AG10803 (cell line): Measurements from ENCODE around the gene ASCC1.
"Not testable (repeated sequence)": the region's sequence is repeated elsewhere in the genome, so short reads cannot be mapped to it uniquely, and the experiment has no call there.

ENCODE experiments used
- DNase-seq: peaks from one replicate; pipeline ENCODE4 v3.0.0; 2010; ENCODE audit warnings: low read depth
- H3K4me3 ChIP-seq: 2 replicates; pipeline ENCODE4 v1.5.1; 2011; ENCODE audit warnings: mild to moderate bottlenecking, low read length, control low read depth
- TF ChIP-seq, protein P1 (sequence below): conservative IDR thresholded peaks from 2 replicates; pipeline ENCODE4 v1.5.1; 2011; ENCODE audit warnings: mild to moderate bottlenecking, low read length, control low read depth, inconsistent platforms

ASCC1 gene

DNA sequence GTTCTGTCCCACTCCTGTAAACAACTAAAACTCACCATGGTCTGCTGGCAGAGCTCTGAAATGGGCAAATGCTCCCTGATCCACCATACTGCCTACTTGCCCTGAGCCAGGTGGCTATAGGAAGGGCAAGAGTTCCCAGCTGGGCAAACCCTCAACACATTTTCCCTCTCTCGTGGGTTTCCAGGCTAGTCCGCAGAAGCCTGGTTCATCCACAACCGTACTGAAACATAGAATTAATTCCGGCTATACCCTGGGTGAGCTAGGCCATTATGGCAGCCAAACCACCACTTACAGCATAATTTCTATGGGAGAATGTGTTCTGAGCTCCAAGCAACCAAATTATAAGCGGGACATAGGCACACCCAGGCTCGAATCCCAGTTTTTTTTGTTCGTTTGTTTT is 37.5 kb upstream of the ASCC1 start:
- no peak for DNase-seq
- TF ChIP-seq, protein P1, sequence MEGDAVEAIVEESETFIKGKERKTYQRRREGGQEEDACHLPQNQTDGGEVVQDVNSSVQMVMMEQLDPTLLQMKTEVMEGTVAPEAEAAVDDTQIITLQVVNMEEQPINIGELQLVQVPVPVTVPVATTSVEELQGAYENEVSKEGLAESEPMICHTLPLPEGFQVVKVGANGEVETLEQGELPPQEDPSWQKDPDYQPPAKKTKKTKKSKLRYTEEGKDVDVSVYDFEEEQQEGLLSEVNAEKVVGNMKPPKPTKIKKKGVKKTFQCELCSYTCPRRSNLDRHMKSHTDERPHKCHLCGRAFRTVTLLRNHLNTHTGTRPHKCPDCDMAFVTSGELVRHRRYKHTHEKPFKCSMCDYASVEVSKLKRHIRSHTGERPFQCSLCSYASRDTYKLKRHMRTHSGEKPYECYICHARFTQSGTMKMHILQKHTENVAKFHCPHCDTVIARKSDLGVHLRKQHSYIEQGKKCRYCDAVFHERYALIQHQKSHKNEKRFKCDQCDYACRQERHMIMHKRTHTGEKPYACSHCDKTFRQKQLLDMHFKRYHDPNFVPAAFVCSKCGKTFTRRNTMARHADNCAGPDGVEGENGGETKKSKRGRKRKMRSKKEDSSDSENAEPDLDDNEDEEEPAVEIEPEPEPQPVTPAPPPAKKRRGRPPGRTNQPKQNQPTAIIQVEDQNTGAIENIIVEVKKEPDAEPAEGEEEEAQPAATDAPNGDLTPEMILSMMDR, result no peak
- H3K4me3 ChIP-seq, result no peak overlapping the region

DNA sequence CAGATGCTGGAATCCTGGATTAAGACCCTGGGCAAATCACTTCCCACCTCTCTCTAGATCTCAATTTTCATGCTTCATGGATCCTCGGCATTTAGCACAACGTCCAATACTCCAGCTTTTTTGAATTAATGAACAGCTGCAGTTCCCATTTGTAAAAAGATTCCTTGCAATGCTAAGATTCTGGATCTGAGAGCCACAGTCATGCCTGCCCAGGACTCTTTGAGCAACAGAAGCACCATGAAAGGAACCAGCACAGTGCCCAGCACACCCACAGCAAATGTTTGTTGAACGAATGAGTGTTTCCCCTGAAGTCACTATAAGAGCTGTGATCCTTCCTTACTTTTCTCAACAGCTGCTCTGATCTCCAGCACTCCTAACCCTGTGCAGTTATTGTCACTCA is 36.9 kb upstream of the ASCC1 start:
- no peak overlapping the region for H3K4me3 ChIP-seq
- DNase-seq, result peak; percentile 59
- TF ChIP-seq, protein P1, result no peak

DNA sequence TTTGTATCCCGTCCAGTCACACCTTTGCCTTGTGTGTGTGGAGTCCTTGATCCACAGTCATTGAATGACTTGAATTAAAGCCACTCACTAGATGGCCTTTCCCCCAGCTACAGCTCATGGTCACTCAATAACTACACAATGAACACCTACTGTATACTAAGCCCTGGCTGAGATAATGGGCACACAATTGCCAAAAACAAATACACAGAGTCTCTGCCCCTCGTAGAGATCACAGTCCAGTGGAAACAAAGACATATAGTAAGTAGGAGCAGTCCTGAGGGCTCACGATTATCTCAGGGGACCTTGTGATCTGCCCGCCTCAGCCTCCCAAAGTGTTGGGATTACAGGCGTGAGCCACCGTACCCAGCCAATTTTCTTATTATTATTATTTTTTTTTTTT is 35.6 kb upstream of the ASCC1 start:
- no peak overlapping the region for H3K4me3 ChIP-seq
- no peak for DNase-seq
- TF ChIP-seq, protein P1, result no peak

DNA sequence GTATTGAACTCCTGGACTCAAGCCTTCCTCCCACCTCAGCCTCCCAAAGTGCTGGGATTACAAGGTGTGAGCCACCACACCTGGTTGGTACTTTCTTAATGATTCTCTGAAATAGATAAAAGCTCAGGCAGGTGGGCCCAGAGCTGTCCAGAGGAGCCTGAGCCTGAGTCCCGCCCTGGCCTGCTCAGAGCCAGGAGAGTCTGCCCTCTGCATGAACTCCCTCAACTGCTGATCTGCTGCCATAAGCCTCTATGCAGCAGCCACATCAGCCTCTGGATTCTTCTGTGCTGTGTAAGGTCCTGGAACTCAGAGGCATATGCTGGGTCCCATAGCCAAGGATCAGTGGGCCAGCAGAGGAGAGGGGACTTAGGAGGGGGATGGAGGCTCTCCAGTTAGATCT is 34.6 kb upstream of the ASCC1 start:
- TF ChIP-seq, protein P1, result no peak
- peak; percentile 85 for DNase-seq
- no peak overlapping the region for H3K4me3 ChIP-seq

DNA sequence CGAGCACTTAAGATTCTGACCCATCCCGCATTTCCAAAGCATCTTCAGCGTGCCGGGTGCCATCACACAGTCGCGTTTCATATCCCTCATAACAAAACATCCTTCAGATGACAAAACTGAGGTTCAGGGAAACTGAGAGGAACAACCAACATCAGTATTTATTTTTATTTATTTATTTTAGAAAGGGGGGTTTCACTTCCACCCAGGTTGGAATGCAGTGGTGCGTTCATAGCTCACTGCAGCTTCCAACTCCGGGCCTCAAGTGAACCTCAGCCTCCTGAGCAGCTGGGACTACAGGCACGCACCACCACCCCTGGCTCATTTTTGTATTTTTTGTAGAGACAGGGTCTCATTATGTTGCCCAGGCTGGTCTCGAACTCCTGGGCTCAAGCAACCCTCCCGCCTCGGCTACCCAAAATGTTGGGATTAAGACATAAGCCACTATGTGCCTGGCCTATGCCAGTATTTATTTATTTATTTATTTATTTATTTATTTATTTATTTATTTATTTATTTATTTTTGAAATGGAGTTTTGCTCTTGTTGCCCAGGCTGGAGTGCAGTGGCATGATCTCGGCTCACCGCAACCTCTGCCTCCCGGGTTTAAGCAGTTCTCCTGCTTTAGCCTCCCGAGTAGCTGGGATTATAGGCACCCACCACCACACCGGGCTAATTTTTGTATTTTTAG is 33.2 kb upstream of the ASCC1 start:
- H3K4me3 ChIP-seq, DNase-seq: not testable (repeated sequence)

DNA sequence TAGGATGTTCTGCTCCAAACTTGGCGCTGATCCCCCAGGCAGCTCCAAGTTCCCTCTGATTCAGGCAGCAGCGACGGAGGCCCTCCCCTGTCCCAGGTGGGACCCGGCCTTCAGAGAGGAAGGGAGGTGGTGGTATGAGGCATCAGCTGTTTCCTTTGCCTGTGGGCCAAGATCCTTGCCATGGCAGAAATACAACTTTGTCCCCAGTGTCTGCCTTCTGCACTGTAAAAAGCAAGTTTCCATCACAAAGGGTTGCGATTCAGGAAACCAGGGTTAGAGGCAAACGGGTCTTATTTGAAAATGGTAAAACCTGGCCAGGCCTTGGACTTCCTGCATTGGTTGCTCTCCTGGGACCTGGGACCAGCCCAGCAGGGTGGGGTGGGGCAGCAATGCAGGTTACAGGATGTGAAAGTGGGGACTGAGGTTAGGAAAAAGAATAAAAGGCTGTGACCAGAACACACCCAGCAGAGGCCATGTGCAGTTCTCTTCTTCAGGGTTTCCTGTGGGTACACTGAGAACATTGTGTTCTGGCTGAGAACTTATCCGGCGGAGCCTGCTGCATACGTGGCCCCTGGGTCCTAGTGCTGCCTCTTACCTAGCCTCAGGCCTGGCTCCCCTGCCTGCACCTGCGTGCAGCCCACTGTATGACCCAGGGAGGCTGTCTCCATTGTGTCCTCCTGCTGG is 32.5 kb upstream of the ASCC1 start:
- TF ChIP-seq, protein P1, result no peak
- DNase-seq, result no peak
- 0 out of 2 replicates have a peak overlapping the region, but pooled peaks have one; percentile 8 for H3K4me3 ChIP-seq

DNA sequence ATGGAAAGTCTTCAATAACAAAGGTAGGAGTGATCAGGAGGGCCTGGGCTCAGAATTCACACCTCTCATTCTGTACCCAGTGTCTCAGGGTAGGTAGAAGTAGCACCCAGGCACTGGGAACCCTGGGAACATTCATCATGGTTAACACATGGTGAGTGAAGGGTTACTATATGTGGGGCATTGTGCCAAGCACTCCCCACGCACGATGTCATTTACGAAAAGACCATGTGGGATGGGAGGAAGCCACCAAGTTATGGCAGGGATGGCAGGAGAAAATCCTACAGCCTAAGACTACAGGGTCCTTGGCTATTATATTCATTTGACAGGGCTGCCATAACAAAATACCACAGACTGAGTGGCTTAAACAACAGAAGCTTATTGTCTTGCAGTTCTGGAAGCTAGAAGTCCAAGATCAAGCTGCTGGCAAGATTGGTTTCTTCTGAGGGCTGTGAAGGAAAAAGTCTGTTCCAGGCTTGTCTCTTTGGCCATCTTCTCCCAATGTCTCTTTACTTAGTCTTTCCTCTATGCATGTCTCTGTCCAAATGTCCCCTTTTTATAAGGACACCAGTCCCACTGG is 30.0 kb upstream of the ASCC1 start:
- TF ChIP-seq, protein P1, result no peak
- no peak overlapping the region for H3K4me3 ChIP-seq
- no peak for DNase-seq
